Osteoblast (primary cell): ENCODE measurements around the gene SLFN5. TPM values are rescaled to one million over a fixed set of nuclear protein-coding genes. Genes with fewer than 3 reads are reported as not detected.

Experiments used
- DNase-seq: peaks from one replicate; pipeline ENCODE4 v3.0.0; 2011; ENCODE audit warnings: low spot score, mixed read lengths; ENCODE audit not compliant: insufficient read length; ENCODE audit errors: missing footprints
- H2AFZ ChIP-seq: 2 replicates; pipeline ENCODE4 v1.6.0; 2011; ENCODE audit warnings: mild to moderate bottlenecking, low read length
- H3K27ac ChIP-seq: 2 replicates; pipeline ENCODE4 v1.5.1; 2011; ENCODE audit warnings: mild to moderate bottlenecking, low read depth, low read length, moderate library complexity
- H3K27me3 ChIP-seq: 2 replicates; pipeline ENCODE4 v1.6.0; 2012; ENCODE audit warnings: mild to moderate bottlenecking, control low read depth, inconsistent platforms, low read length, moderate library complexity; ENCODE audit not compliant: insufficient read depth
- H3K36me3 ChIP-seq: 2 replicates; pipeline ENCODE4 v1.5.1; 2011; ENCODE audit warnings: mild to moderate bottlenecking, low read length, control low read depth, moderate library complexity; ENCODE audit not compliant: insufficient read depth
- H3K4me1 ChIP-seq: 2 replicates; pipeline ENCODE4 v1.5.1; 2011; ENCODE audit warnings: mild to moderate bottlenecking, low read length, control low read depth, moderate library complexity; ENCODE audit not compliant: insufficient read depth
- H3K4me2 ChIP-seq: 2 replicates; pipeline ENCODE4 v1.6.0; 2011; ENCODE audit warnings: mild to moderate bottlenecking, low read length; ENCODE audit not compliant: insufficient read depth
- H3K4me3 ChIP-seq: fragments of 200-600 bp; sonication (generic); 3 replicates; pipeline ENCODE4 v1.5.1; 2012; ENCODE audit warnings: mild to moderate bottlenecking, low read length, inconsistent platforms; ENCODE audit not compliant: insufficient read depth
- H3K79me2 ChIP-seq: 2 replicates; pipeline ENCODE4 v1.6.0; 2012; ENCODE audit warnings: mild to moderate bottlenecking, low read length, control low read depth, inconsistent platforms; ENCODE audit not compliant: insufficient read depth
- H3K9me3 ChIP-seq: 2 replicates; pipeline ENCODE4 v1.5.1; 2011; ENCODE audit warnings: low read depth, low read length, control low read depth
- H4K20me1 ChIP-seq: 2 replicates; pipeline ENCODE4 v1.6.0; 2012; ENCODE audit warnings: mild to moderate bottlenecking, low read length, control low read depth; ENCODE audit not compliant: insufficient read depth
- total RNA-seq: library from RNA; depleted of rRNA; stranded (reverse); fragments of >200 nt; gene quantifications from 2 replicates; pipeline ENCODE4 v1.2.3, GENCODE V29; 2012
- TF ChIP-seq, protein P1 (sequence below): IDR thresholded peaks from 2 replicates; pipeline ENCODE4 v1.5.1; 2011; ENCODE audit warnings: mild to moderate bottlenecking, low read depth, low read length, moderate library complexity; ENCODE audit errors: extremely low read depth

The SLFN5 gene
- total RNA-seq, 1 donor = 211 TPM

- no peaks in the 10 kb centered on the region for H3K36me3 ChIP-seq
- H3K9me3 ChIP-seq = no peaks in the 10 kb centered on the region
- no peaks in the 10 kb centered on the region for H3K4me1 ChIP-seq
- H3K4me2 ChIP-seq = no peak overlapping the region
- no peak for DNase-seq
- no peak overlapping the region for H2AFZ ChIP-seq
- TF ChIP-seq, protein P1, sequence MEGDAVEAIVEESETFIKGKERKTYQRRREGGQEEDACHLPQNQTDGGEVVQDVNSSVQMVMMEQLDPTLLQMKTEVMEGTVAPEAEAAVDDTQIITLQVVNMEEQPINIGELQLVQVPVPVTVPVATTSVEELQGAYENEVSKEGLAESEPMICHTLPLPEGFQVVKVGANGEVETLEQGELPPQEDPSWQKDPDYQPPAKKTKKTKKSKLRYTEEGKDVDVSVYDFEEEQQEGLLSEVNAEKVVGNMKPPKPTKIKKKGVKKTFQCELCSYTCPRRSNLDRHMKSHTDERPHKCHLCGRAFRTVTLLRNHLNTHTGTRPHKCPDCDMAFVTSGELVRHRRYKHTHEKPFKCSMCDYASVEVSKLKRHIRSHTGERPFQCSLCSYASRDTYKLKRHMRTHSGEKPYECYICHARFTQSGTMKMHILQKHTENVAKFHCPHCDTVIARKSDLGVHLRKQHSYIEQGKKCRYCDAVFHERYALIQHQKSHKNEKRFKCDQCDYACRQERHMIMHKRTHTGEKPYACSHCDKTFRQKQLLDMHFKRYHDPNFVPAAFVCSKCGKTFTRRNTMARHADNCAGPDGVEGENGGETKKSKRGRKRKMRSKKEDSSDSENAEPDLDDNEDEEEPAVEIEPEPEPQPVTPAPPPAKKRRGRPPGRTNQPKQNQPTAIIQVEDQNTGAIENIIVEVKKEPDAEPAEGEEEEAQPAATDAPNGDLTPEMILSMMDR = no peak
- no peak overlapping the region for H3K27ac ChIP-seq
- no peak overlapping the region for H3K4me3 ChIP-seq
- H4K20me1 ChIP-seq = no peaks in the 10 kb centered on the region
- no peaks in the 10 kb centered on the region for H3K79me2 ChIP-seq
- no peaks in the 10 kb centered on the region for H3K27me3 ChIP-seq
Measured at GRCh38 chr17:35217107-35217506, 25.8 kb upstream of the SLFN5 start.

GRCh38 chr17:35218915-35219314 lies 24.0 kb upstream of the SLFN5 start:
- Histone ChIP-seq H3K9me3 (no peaks in the 10 kb centered on the region), H4K20me1 (no peaks in the 10 kb centered on the region), H3K4me2 (no peak overlapping the region), H3K79me2 (no peaks in the 10 kb centered on the region), H2AFZ (no peak overlapping the region), H3K4me3 (no peak overlapping the region), H3K27ac (no peak overlapping the region), H3K4me1 (no peaks in the 10 kb centered on the region), H3K36me3 (no peaks in the 10 kb centered on the region), H3K27me3 (no peaks in the 10 kb centered on the region)
- DNase-seq = no peak
- TF ChIP-seq, protein P1 = no peak

DNA sequence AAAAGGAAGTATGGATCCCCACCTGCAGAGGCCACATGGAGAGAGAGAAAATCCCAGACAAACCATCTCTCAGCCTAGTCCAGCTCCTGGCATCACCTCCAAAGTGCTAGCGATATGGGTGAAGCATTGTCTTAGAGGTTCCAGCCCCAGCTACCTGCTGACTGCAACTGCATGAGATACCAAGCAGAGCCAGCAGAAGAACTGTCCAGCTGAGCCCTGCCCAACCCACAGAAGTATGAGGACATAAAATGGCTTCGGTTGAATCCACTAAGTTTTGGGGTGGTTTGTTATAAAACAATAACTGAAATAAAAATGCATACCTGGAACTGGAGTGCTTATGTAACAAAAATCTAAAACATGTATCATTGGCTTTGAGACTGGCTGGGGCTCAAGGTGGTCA lies 20.4 kb upstream of the SLFN5 start:
- H3K4me1 ChIP-seq = no peaks in the 10 kb centered on the region
- no peak for DNase-seq
- no peak overlapping the region for H3K4me2 ChIP-seq
- peaks cover 5% of the 10 kb centered on the region for H3K27me3 ChIP-seq
- H3K4me3 ChIP-seq = no peak overlapping the region
- no peak overlapping the region for H3K27ac ChIP-seq
- H3K36me3 ChIP-seq = no peaks in the 10 kb centered on the region
- H3K79me2 ChIP-seq = no peaks in the 10 kb centered on the region
- no peaks in the 10 kb centered on the region for H4K20me1 ChIP-seq
- no peak overlapping the region for H2AFZ ChIP-seq
- TF ChIP-seq, protein P1 = no peak
- H3K9me3 ChIP-seq = no peaks in the 10 kb centered on the region

- no peaks in the 10 kb centered on the region for H4K20me1 ChIP-seq
- no peak for DNase-seq
- H3K36me3 ChIP-seq = no peaks in the 10 kb centered on the region
- H3K4me3 ChIP-seq = no peak overlapping the region
- no peaks in the 10 kb centered on the region for H3K9me3 ChIP-seq
- TF ChIP-seq, protein P1 = no peak
- no peaks in the 10 kb centered on the region for H3K4me1 ChIP-seq
- no peak overlapping the region for H3K27ac ChIP-seq
- peaks cover 5% of the 10 kb centered on the region for H3K27me3 ChIP-seq
- H2AFZ ChIP-seq = no peak overlapping the region
- H3K4me2 ChIP-seq = no peak overlapping the region
- H3K79me2 ChIP-seq = no peaks in the 10 kb centered on the region
Measured at GRCh38 chr17:35224436-35224835, 18.4 kb upstream of the SLFN5 start.
